Pancreas (tissue), 10 donors: Measurements from ENCODE around the gene LRMDA. TPM values are rescaled to one million over a fixed set of nuclear protein-coding genes. Genes with fewer than 3 reads are reported as not detected.
"Not testable (repeated sequence)": the region's sequence is repeated elsewhere in the genome, so short reads cannot be mapped to it uniquely, and the experiment has no call there.

Experiments
- ATAC-seq, 4 donors: fragments of 200-7000 bp; cut with Tn5 transposase; one replicate each; pipeline versions ENCODE4 v1.8.0 to v1.9.1; 2020; ENCODE audit warnings: mild to moderate bottlenecking in 4 of 4, moderate library complexity in 4 of 4
- DNase-seq, 6 donors: peaks; one replicate each; pipeline ENCODE4 v3.0.0-alpha.2; 2020
- FAIRE-seq: peaks from 2 replicates; lab custom pipeline; 2012; peaks lifted over from hg19 to GRCh38; lab: Jason Lieb, UNC
- H3K27ac ChIP-seq, 4 donors: fragments of 200-600 bp; sonication (generic); 1 replicate in 3 of 4; 2 replicates in 1 of 4; pipeline versions ENCODE4 v1.5.0 to v1.8.0; 2020
- H3K27me3 ChIP-seq, 4 donors: fragments of 200-600 bp; one replicate each; pipeline ENCODE4 v1.8.0; 2021
- H3K36me3 ChIP-seq, 3 donors: fragments of 200-600 bp; sonication (generic) in 1 of 3; one replicate each; pipeline versions ENCODE4 v1.5.0 to v1.8.0; 2020 to 2021
- H3K4me1 ChIP-seq, 3 donors: fragments of 200-600 bp; one replicate each; pipeline ENCODE4 v1.8.0; 2021
- H3K4me3 ChIP-seq, 4 donors: fragments of 200-600 bp; sonication (generic) in 2 of 4; one replicate each; pipeline versions ENCODE4 v1.5.0 to v1.8.0; 2020 to 2021
- H3K9me3 ChIP-seq, 4 donors: fragments of 200-600 bp; one replicate each; pipeline ENCODE4 v1.8.0; 2021
- CTCF ChIP-seq, 4 donors: fragments of 200-600 bp; sonication (generic) in 3 of 4; IDR thresholded peaks; one replicate each; pipeline versions ENCODE4 v1.5.0 to v1.8.0; 2021; ENCODE audit warnings: antibody characterized with exemption in 4 of 4
- WGBS, 2 donors: extraction: QIAGEN DNeasy Blood & Tissue Kit; methylation state at CpG; one replicate each; pipeline ENCODE4 v1.1.7; 2013; 5-methylcytosine and 5-hydroxymethylcytosine counted together
- intact Hi-C, 3 donors: fragments of 100-400 bp; cut with DNase I; formaldehyde crosslinking; loops; one replicate each; pipeline versions ENCODE4 v1.11.1 to v1.14.2; 2022
- polyA plus RNA-seq, 2 donors: library from polyadenylated mRNA; stranded (reverse); fragments of 200-250 nt; gene quantifications; one replicate each; pipeline ENCODE4 v1.2.3, GENCODE V29; 2013
- total RNA-seq, 6 donors: library from RNA; stranded (reverse); fragmentation: NEBNext Ultra II Directional in 4 of 6; extraction: Animal tissue kit (Norgen Biotek cat#: 25700) in 4 of 6; gene quantifications; one replicate each; pipeline versions ENCODE4 v1.2.1 to v1.2.4, GENCODE V29; 2021 to 2023
- donor health status: healthy with polysubstance abuse.
- donor health status: DM: no; HTN: no; CAD: no; lungs with moderate emphysema.
- donor health status: DM: no; HTN: no; CAD: no.
- donor health status: control.
- donor health status: control.
- donor health status: Bipolar disorder and iron deficiency.
- donor health status: DM: yes; HTN: yes; CAD: no.
- donor health status: DM: no; HTN: no; CAD: no.
- donor health status: DM: no; HTN: no; CAD: no.
- donor health status: DM: yes; HTN: yes; CAD: no.

The LRMDA gene
- total and polyA plus RNA-seq, 8 donors = 4.6 to 21.2 (median 13.4) TPM

- no peak for DNase-seq
- no peak for FAIRE-seq
- 40 to 41% methylated on average over 9 of the region's 9 CpGs for WGBS, 2 donors
- intact Hi-C loops = no loop called here
- no peak for TF ChIP-seq CTCF (IDR thresholded peaks at IDR 0.05)
- H3K27ac ChIP-seq = peak overlapping the region in 1 of 4 donors; percentile 38
- no peaks in the 10 kb centered on the region for H3K36me3 ChIP-seq
- H3K27me3 ChIP-seq = no peaks in the 10 kb centered on the region
- peak in 3 of 4 donors; percentile 59 to 69 (median 63) for ATAC-seq
- H3K9me3 ChIP-seq = no peaks in the 10 kb centered on the region
- no peak overlapping the region for H3K4me3 ChIP-seq
- peaks cover 4 to 20% (median 7%) of the 10 kb centered on the region in 3 donors for H3K4me1 ChIP-seq
Measured at GRCh38 chr10:75743291-75743778, 311.9 kb downstream of the LRMDA start.

- intact Hi-C loops = no loop called here
- H3K27me3 ChIP-seq = no peaks in the 10 kb centered on the region
- no peaks in the 10 kb centered on the region for H3K9me3 ChIP-seq
- H3K4me3 ChIP-seq = no peak overlapping the region
- H3K36me3 ChIP-seq = no peaks in the 10 kb centered on the region
- H3K4me1 ChIP-seq = peaks cover 4 to 20% (median 7%) of the 10 kb centered on the region in 3 donors
- no peak for DNase-seq
- peak in 1 of 4 donors; percentile 22 for ATAC-seq
- FAIRE-seq = no peak
- TF ChIP-seq CTCF (IDR thresholded peaks at IDR 0.05) = no peak
- no peak overlapping the region for H3K27ac ChIP-seq
Measured at GRCh38 chr10:75744261-75744660, 312.8 kb downstream of the LRMDA start.

- peak in 1 of 4 donors; percentile 22 for ATAC-seq
Measured at GRCh38 chr10:75746356-75746755, 314.9 kb downstream of the LRMDA start.

GRCh38 chr10:75750093-75750875 is 318.9 kb downstream of the LRMDA start:
- H3K9me3 ChIP-seq, H3K4me1 ChIP-seq, H3K4me3 ChIP-seq, intact Hi-C loops, H3K36me3 ChIP-seq, FAIRE-seq, H3K27ac ChIP-seq, H3K27me3 ChIP-seq, ATAC-seq: not testable (repeated sequence)
- DNase-seq = peak in 1 of 6 donors; percentile 34
- WGBS, 2 donors = 96 to 98% methylated on average over 29 to 50 of the region's 50 CpGs

More at GRCh38 chr10:75746356-75746755, 314.9 kb downstream of the LRMDA start:
- no peaks in the 10 kb centered on the region for H3K36me3 ChIP-seq
- intact Hi-C loops = no loop called here
- no peaks in the 10 kb centered on the region for H3K27me3 ChIP-seq
- no peak overlapping the region for H3K27ac ChIP-seq
- peaks cover 4 to 20% (median 7%) of the 10 kb centered on the region in 3 donors for H3K4me1 ChIP-seq
- 81 to 86% methylated on average over 5 of the region's 5 CpGs for WGBS, 2 donors
- FAIRE-seq (no peak), DNase-seq (no peak)
- no peaks in the 10 kb centered on the region for H3K9me3 ChIP-seq
- no peak overlapping the region for H3K4me3 ChIP-seq
- TF ChIP-seq CTCF (IDR thresholded peaks at IDR 0.05) = no peak

GRCh38 chr10:75751232-75751631 is 319.8 kb downstream of the LRMDA start:
- Histone ChIP-seq H3K27me3 (no peaks in the 10 kb centered on the region), H3K4me3 (no peak overlapping the region), H3K36me3 (no peaks in the 10 kb centered on the region), H3K27ac (no peak overlapping the region), H3K9me3 (no peaks in the 10 kb centered on the region), H3K4me1 (no peaks in the 10 kb centered on the region)
- TF ChIP-seq CTCF (IDR thresholded peaks at IDR 0.05) = no peak
- DNase-seq = no peak
- intact Hi-C loops = no loop called here
- whole genome bisulfite sequencing, 2 donors = 95 to 98% methylated on average over 6 of the region's 6 CpGs
- no peak for ATAC-seq
- FAIRE-seq = no peak
